GM21367 (cell line): ENCODE measurements around the gene NCKAP5.
"Not testable (repeated sequence)": the region's sequence is repeated elsewhere in the genome, so short reads cannot be mapped to it uniquely, and the experiment has no call there.

Experiments used
- ATAC-seq: cut with Tn5 transposase; IDR thresholded peaks from one replicate; pipeline ENCODE4 v1.9.1; 2021; ENCODE audit not compliant: unreplicated experiment

NCKAP5 gene

GRCh38 chr2:132857319-132857718, 710.9 kb downstream of the NCKAP5 start:
- no peak for ATAC-seq

GRCh38 chr2:132850688-132851087, 717.6 kb downstream of the NCKAP5 start:
- no peak for ATAC-seq

- ATAC-seq, result no peak
Measured at GRCh38 chr2:132849118-132849517, 719.1 kb downstream of the NCKAP5 start.

GRCh38 chr2:132845339-132845738, 722.9 kb downstream of the NCKAP5 start:
- ATAC-seq, result no peak

- ATAC-seq, result no peak
Measured at GRCh38 chr2:132844585-132844984, 723.7 kb downstream of the NCKAP5 start.

GRCh38 chr2:132837769-132838168, 730.5 kb downstream of the NCKAP5 start:
- ATAC-seq, result no peak

- no peak for ATAC-seq
Measured at GRCh38 chr2:132830321-132830827, 737.9 kb downstream of the NCKAP5 start.

GRCh38 chr2:132825601-132826000, 742.7 kb downstream of the NCKAP5 start:
- no peak for ATAC-seq

- ATAC-seq, result no peak
Measured at GRCh38 chr2:132824716-132825115, 743.5 kb downstream of the NCKAP5 start.

- ATAC-seq, result no peak
Measured at GRCh38 chr2:132816234-132816633, 752.0 kb downstream of the NCKAP5 start.

- no peak for ATAC-seq
Measured at GRCh38 chr2:132815516-132815915, 752.7 kb downstream of the NCKAP5 start.

GRCh38 chr2:132814651-132815050, 753.6 kb downstream of the NCKAP5 start:
- ATAC-seq, result no peak

- no peak for ATAC-seq
Measured at GRCh38 chr2:132813422-132813821, 754.8 kb downstream of the NCKAP5 start.

GRCh38 chr2:132811148-132811915, 756.9 kb downstream of the NCKAP5 start:
- no peak for ATAC-seq

GRCh38 chr2:132809962-132810361, 758.3 kb downstream of the NCKAP5 start:
- not testable (repeated sequence) for ATAC-seq

- no peak for ATAC-seq
Measured at GRCh38 chr2:132804051-132804450, 764.2 kb downstream of the NCKAP5 start.

- ATAC-seq, result no peak
Measured at GRCh38 chr2:132798341-132798740, 769.9 kb downstream of the NCKAP5 start.

- no peak for ATAC-seq
Measured at GRCh38 chr2:132797556-132797955, 770.7 kb downstream of the NCKAP5 start.

- no peak for ATAC-seq
Measured at GRCh38 chr2:132797071-132797470, 771.2 kb downstream of the NCKAP5 start.

GRCh38 chr2:132795220-132795619, 773.0 kb downstream of the NCKAP5 start:
- no peak for ATAC-seq

GRCh38 chr2:132793532-132793931, 774.7 kb downstream of the NCKAP5 start:
- ATAC-seq, result no peak

- ATAC-seq, result no peak
Measured at GRCh38 chr2:132790207-132790785, 778.0 kb downstream of the NCKAP5 start.
